Measurements from ENCODE around the gene TTC9B. TPM values are rescaled to one million over a fixed set of nuclear protein-coding genes. Genes with fewer than 3 reads are reported as not detected.

TTC9B gene
- total and polyA plus RNA-seq, 4 donors: 0.14 TPM; not detected in 3

- WGBS: 33% methylated on average over 9 of the region's 9 CpGs
- DNase-seq (ENCODE audit: low spot score): no peak
- H3K4me3 ChIP-seq (ENCODE audit: low read depth in 1 of 3, low read length in 3 of 3): no peak overlapping the region
- no peak overlapping the region for H3K9ac ChIP-seq (ENCODE audit: low read depth in 1 of 2, low read length in 2 of 2)
- H3K27ac ChIP-seq (ENCODE audit: low read depth in 1 of 2, low read length in 2 of 2): no peak overlapping the region
- no peaks in the 10 kb centered on the region for H3K9me3 ChIP-seq (ENCODE audit: control insufficient read depth in 4 of 4, low read length in 3 of 4)
- peaks cover 0 to 7% (median 2%) of the 10 kb centered on the region in 4 donors for H3K4me1 ChIP-seq (ENCODE audit: control insufficient read depth in 4 of 4, insufficient read depth in 4 of 4, low read length in 3 of 4)
- H3K36me3 ChIP-seq (ENCODE audit: control insufficient read depth in 4 of 4, insufficient read depth in 3 of 4, low read depth in 1 of 4, low read length in 3 of 4): no peaks in the 10 kb centered on the region
- H3K27me3 ChIP-seq (ENCODE audit: control insufficient read depth in 4 of 4, insufficient read depth in 4 of 4, low read length in 3 of 4): peaks cover 0 to 8% (median 6%) of the 10 kb centered on the region in 4 donors
- no peak for TF ChIP-seq ZBTB33 (IDR thresholded peaks at IDR 0.05)
- TF ChIP-seq FOXA2 (IDR thresholded peaks at IDR 0.05): no peak
- no peak for TF ChIP-seq GABPA (IDR thresholded peaks at IDR 0.05 in 1 of 2, conservative IDR thresholded peaks at IDR 0.05 in 1 of 2)
- TF ChIP-seq TAF1 (conservative IDR thresholded peaks at IDR 0.05): no peak
Observed at GRCh38 chr19:40216777-40217026, 1.5 kb downstream of the TTC9B start.

- Histone ChIP-seq H3K4me3 (ENCODE audit: low read depth in 1 of 3, low read length in 3 of 3) (no peak overlapping the region), H3K36me3 (ENCODE audit: control insufficient read depth in 4 of 4, insufficient read depth in 3 of 4, low read depth in 1 of 4, low read length in 3 of 4) (no peaks in the 10 kb centered on the region), H3K9ac (ENCODE audit: low read depth in 1 of 2, low read length in 2 of 2) (no peak overlapping the region), H3K27me3 (ENCODE audit: control insufficient read depth in 4 of 4, insufficient read depth in 4 of 4, low read length in 3 of 4) (peaks cover 0 to 8% (median 6%) of the 10 kb centered on the region in 4 donors), H3K4me1 (ENCODE audit: control insufficient read depth in 4 of 4, insufficient read depth in 4 of 4, low read length in 3 of 4) (peaks cover 0 to 7% (median 2%) of the 10 kb centered on the region in 4 donors), H3K27ac (ENCODE audit: low read depth in 1 of 2, low read length in 2 of 2) (no peak overlapping the region), H3K9me3 (ENCODE audit: control insufficient read depth in 4 of 4, low read length in 3 of 4) (no peaks in the 10 kb centered on the region)
- 53% methylated on average over 23 of the region's 23 CpGs for WGBS
- TF ChIP-seq HNF4G (IDR thresholded peaks at IDR 0.05): no peak
- no peak for TF ChIP-seq FOXA1 (IDR thresholded peaks at IDR 0.05)
- TF ChIP-seq TAF1 (conservative IDR thresholded peaks at IDR 0.05): no peak
- no peak for TF ChIP-seq ATF3 (IDR thresholded peaks at IDR 0.05)
- TF ChIP-seq MAX (IDR thresholded peaks at IDR 0.05): no peak
- no peak for DNase-seq (ENCODE audit: low spot score)
Observed at GRCh38 chr19:40216013-40216776, 2.0 kb downstream of the TTC9B start.

GRCh38 chr19:40214936-40215335 is 3.2 kb downstream of the TTC9B start:
- H3K36me3 ChIP-seq (ENCODE audit: control insufficient read depth in 4 of 4, insufficient read depth in 3 of 4, low read depth in 1 of 4, low read length in 3 of 4): peaks cover 0 to 6% (median 3%) of the 10 kb centered on the region in 4 donors
- no peak overlapping the region for H3K4me3 ChIP-seq (ENCODE audit: low read depth in 1 of 3, low read length in 3 of 3)
- H3K4me1 ChIP-seq (ENCODE audit: control insufficient read depth in 4 of 4, insufficient read depth in 4 of 4, low read length in 3 of 4): peaks cover 0 to 7% (median 2%) of the 10 kb centered on the region in 4 donors
- H3K9ac ChIP-seq (ENCODE audit: low read depth in 1 of 2, low read length in 2 of 2): no peak overlapping the region
- no peak overlapping the region for H3K27ac ChIP-seq (ENCODE audit: low read depth in 1 of 2, low read length in 2 of 2)
- DNase-seq (ENCODE audit: low spot score): no peak
- H3K9me3 ChIP-seq (ENCODE audit: control insufficient read depth in 4 of 4, low read length in 3 of 4): no peaks in the 10 kb centered on the region
- WGBS: 81% methylated on average over 22 of the region's 22 CpGs
- H3K27me3 ChIP-seq (ENCODE audit: control insufficient read depth in 4 of 4, insufficient read depth in 4 of 4, low read length in 3 of 4): peaks cover 0 to 8% (median 6%) of the 10 kb centered on the region in 4 donors
- TF ChIP-seq FOXA2 (IDR thresholded peaks at IDR 0.05) (no peak), TAF1 (conservative IDR thresholded peaks at IDR 0.05) (no peak), ZBTB33 (IDR thresholded peaks at IDR 0.05) (no peak), REST (IDR thresholded peaks at IDR 0.05) (no peak), HNF4G (IDR thresholded peaks at IDR 0.05) (no peak), HNF4A (conservative IDR thresholded peaks at IDR 0.05) (no peak), JUND (IDR thresholded peaks at IDR 0.05) (no peak), SP1 (IDR thresholded peaks at IDR 0.05) (no peak), EGR1 (IDR thresholded peaks at IDR 0.05; ENCODE audit: low read depth in 2 of 2) (no peak), NR2F2 (IDR thresholded peaks at IDR 0.05) (no peak), RAD21 (IDR thresholded peaks at IDR 0.05) (no peak), GABPA (IDR thresholded peaks at IDR 0.05 in 1 of 2, conservative IDR thresholded peaks at IDR 0.05 in 1 of 2) (no peak), RXRA (IDR thresholded peaks at IDR 0.05) (no peak), CTCF (IDR thresholded peaks at IDR 0.05; ENCODE audit: low read depth, low read length, missing input control) (no peak), ATF3 (IDR thresholded peaks at IDR 0.05) (no peak)

All from liver (tissue), 9 donors.